Duodenal mucosa (tissue), 2 donors: ENCODE data around the gene HSH2D.
"Not testable (repeated sequence)": the region's sequence is repeated elsewhere in the genome, so short reads cannot be mapped to it uniquely, and the experiment has no call there.

Source experiments
- H3K27ac ChIP-seq: one replicate; pipeline ENCODE4 v1.7.0; 2013; ENCODE audit warnings: low read depth, low read length
- H3K27me3 ChIP-seq, 2 donors: one replicate each; pipeline ENCODE4 v1.7.0; 2013; ENCODE audit warnings: low read length in 2 of 2, control low read depth in 1 of 2; ENCODE audit not compliant: insufficient read depth in 2 of 2, control insufficient read depth in 1 of 2
- H3K36me3 ChIP-seq, 2 donors: one replicate each; pipeline ENCODE4 v1.7.0; 2013; ENCODE audit warnings: low read length in 2 of 2, control low read depth in 1 of 2; ENCODE audit not compliant: insufficient read depth in 2 of 2, control insufficient read depth in 1 of 2
- H3K4me1 ChIP-seq, 2 donors: one replicate each; pipeline ENCODE4 v1.7.0; 2013; ENCODE audit warnings: low read length in 2 of 2, control low read depth in 1 of 2; ENCODE audit not compliant: insufficient read depth in 2 of 2, control insufficient read depth in 1 of 2
- H3K4me3 ChIP-seq, 2 donors: one replicate each; pipeline ENCODE4 v1.7.0; 2013; ENCODE audit warnings: low read length in 2 of 2, low read depth in 1 of 2
- H3K9ac ChIP-seq, 2 donors: one replicate each; pipeline ENCODE4 v1.7.0; 2013; ENCODE audit warnings: low read length in 2 of 2, low read depth in 1 of 2
- H3K9me3 ChIP-seq, 2 donors: one replicate each; pipeline ENCODE4 v1.7.0; 2013; ENCODE audit warnings: low read length in 2 of 2, control low read depth in 1 of 2; ENCODE audit not compliant: control insufficient read depth in 1 of 2

Gene HSH2D

DNA sequence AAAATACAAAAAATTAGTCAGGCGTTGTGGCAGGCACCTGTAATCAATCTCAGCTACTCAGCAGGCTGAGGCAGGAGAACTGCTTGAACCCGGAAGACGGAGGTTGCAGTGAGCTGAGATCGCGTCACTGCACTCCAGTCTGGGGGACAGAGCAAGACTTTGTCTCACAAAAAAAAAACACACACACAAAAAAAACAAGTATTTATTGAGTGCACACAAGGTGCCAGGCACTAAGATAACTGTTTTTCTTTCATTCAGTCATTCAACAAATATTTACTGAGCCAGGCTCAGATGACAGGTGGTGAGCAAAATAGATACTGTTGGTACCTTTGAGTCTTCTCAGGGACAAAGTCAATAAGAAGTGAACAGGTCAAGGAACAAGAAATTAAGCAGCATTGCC lies 23.6 kb downstream of the HSH2D start:
- Histone ChIP-seq H3K4me3 (no peak overlapping the region), H3K36me3 (no peaks in the 10 kb centered on the region), H3K27ac (no peak overlapping the region), H3K27me3 (no peaks in the 10 kb centered on the region), H3K9me3 (peaks cover 0 to 2% of the 10 kb centered on the region in 2 donors), H3K9ac (no peak overlapping the region), H3K4me1 (peaks cover 5 to 8% of the 10 kb centered on the region in 2 donors)

DNA sequence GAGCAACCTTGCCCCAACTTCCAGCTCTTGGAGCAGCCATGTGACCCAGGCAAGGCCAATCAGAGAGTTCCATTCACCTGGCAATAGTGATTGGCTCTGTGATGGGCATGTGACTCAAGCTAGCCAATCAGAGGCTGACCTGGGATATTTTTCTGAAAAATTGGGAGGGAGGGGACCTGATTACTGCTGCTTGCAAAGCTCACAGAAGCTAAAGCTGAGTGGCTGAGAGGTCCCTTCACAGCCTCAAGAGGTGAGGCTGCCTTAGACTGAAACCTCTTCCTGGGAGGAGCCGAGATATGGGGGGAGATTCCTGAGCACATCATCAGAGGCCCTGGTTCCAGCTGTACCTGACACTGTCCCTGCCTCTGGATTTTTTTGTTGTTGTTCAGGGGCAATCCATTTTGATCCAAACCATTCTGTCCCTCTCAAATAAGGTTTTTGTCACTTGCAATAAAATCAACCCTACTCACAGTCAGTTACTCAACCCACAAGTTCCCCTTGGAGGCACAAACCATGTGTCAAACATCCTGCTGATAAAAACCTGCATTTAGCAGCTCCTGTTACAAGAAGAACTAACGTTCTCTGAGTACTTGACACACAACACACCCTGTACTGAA lies 25.1 kb downstream of the HSH2D start:
- no peak overlapping the region for H3K4me3 ChIP-seq
- no peak overlapping the region for H3K9ac ChIP-seq
- H3K36me3 ChIP-seq, result no peaks in the 10 kb centered on the region
- H3K9me3 ChIP-seq, result peaks cover 0 to 2% of the 10 kb centered on the region in 2 donors
- H3K27me3 ChIP-seq, result no peaks in the 10 kb centered on the region
- no peak overlapping the region for H3K27ac ChIP-seq
- peaks cover 5 to 8% of the 10 kb centered on the region in 2 donors for H3K4me1 ChIP-seq

DNA sequence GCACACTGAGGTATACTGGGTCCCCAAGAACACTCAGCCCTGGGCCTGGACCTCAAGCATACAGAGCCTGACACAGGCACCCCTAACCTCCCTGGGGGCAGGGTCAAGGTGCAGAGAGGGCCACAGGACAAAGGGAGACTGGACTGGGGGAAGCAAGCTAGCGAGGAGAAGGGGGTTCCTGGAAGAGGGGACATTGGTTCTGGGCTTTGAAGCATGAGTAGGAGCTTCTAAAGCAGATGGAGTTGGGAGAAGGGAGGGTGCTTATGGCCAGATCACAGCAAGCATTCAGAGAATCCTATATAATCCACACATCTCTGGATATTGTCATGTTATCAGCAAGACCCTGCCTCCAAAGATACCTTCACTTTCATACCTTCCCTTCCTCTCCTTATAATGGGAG lies 26.6 kb downstream of the HSH2D start:
- Histone ChIP-seq H3K9ac (no peak overlapping the region), H3K27me3 (no peaks in the 10 kb centered on the region), H3K4me1 (no peaks in the 10 kb centered on the region), H3K27ac (no peak overlapping the region), H3K4me3 (no peak overlapping the region), H3K9me3 (peaks cover 0 to 2% of the 10 kb centered on the region in 2 donors), H3K36me3 (no peaks in the 10 kb centered on the region)

DNA sequence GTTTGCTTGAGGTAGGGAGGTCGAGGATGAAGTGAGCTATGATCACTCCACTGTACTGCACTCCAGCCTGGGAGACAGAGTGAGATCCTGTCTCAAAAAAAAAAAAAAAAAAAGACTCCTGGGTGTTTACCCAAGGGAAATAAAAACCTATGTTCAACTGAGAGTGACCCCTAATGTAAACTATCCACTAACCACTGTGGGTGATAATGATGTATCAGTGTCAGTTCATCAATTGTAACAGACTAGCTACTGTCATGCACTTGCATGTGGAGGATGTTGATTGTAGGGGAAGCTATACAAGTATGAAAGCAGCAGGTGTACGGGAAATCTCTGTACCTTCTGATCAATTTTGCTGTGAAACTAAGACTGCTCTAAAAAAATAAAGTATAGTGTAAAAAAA lies 32.5 kb downstream of the HSH2D start:
- Histone ChIP-seq H3K36me3 (no peaks in the 10 kb centered on the region), H3K4me3 (no peak overlapping the region), H3K27ac (no peak overlapping the region), H3K9me3 (no peaks in the 10 kb centered on the region), H3K27me3 (no peaks in the 10 kb centered on the region), H3K4me1 (no peaks in the 10 kb centered on the region), H3K9ac (no peak overlapping the region)

DNA sequence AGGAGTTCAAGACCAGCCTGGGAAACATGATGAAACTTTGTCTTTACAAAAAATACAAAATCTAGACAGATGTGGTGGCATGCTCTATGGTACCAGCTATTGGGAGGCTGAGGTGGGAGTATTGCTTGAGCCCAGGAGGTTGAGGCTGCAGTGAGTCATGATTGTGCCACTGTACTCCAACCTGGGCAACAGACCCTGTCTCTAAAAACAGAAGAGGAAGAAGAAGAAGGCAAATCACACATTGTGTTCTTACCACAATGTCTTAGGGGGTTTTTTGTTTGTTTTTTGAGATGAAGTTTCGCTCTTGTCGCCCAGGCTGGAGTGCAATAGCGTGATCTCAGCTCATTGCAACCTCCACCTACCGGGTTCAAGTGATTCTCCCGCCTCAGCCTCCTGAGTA lies 35.4 kb downstream of the HSH2D start:
- H3K27me3 ChIP-seq, H3K4me1 ChIP-seq, H3K4me3 ChIP-seq, H3K27ac ChIP-seq, H3K9me3 ChIP-seq, H3K36me3 ChIP-seq, H3K9ac ChIP-seq: not testable (repeated sequence)

DNA sequence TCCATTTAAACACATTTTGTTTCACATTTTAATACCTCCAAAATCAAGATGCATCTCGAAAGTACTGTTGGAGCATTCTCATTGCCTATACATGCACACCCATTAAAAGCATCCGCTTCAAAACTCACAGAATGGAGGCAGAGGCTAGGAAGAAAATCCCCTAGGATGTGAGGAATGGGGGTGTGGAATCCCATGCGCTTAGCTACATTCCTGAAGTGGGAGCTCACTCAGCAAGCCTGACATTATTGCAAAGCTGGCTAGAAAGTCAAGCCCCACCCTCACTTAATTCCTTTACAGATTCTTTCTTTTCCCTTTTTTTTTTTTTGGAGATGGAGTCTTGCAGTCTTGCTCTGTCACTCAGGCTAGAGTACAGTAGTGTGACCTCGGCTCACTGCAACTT lies 37.1 kb downstream of the HSH2D start:
- no peak overlapping the region for H3K9ac ChIP-seq
- no peaks in the 10 kb centered on the region for H3K27me3 ChIP-seq
- H3K4me1 ChIP-seq, result peaks cover 0 to 9% of the 10 kb centered on the region in 2 donors
- no peaks in the 10 kb centered on the region for H3K9me3 ChIP-seq
- no peak overlapping the region for H3K27ac ChIP-seq
- H3K36me3 ChIP-seq, result no peaks in the 10 kb centered on the region
- no peak overlapping the region for H3K4me3 ChIP-seq

DNA sequence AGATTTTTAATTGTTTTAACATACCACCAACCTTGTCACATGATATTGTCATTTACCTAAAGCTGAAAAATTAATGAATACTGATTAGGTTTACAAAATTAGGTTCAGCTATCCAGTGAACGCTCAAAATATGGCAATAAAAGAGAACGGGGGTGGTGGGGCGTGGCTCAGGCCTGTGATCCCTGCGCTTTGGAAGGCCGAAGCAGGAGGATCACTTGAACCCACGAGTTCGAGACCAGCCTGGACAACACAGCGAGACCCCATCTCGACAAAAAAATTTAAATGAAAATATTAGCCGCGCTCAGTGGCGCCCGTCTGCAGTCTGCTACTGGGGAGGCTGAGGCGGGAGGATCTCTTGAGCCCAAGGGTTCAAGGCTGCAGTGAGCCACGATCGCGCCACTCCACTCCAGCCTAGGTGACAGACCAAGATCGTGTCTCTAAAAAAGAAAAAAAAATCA lies 41.2 kb downstream of the HSH2D start:
- Histone ChIP-seq H3K36me3 (peaks cover 15 to 24% of the 10 kb centered on the region in 2 donors), H3K9me3 (no peaks in the 10 kb centered on the region), H3K27ac (no peak overlapping the region), H3K9ac (peak overlapping the region; percentile 35 to 68), H3K4me3 (peak overlapping the region; percentile 85 to 86), H3K27me3 (no peaks in the 10 kb centered on the region), H3K4me1 (peaks cover 9 to 20% of the 10 kb centered on the region in 2 donors)

DNA sequence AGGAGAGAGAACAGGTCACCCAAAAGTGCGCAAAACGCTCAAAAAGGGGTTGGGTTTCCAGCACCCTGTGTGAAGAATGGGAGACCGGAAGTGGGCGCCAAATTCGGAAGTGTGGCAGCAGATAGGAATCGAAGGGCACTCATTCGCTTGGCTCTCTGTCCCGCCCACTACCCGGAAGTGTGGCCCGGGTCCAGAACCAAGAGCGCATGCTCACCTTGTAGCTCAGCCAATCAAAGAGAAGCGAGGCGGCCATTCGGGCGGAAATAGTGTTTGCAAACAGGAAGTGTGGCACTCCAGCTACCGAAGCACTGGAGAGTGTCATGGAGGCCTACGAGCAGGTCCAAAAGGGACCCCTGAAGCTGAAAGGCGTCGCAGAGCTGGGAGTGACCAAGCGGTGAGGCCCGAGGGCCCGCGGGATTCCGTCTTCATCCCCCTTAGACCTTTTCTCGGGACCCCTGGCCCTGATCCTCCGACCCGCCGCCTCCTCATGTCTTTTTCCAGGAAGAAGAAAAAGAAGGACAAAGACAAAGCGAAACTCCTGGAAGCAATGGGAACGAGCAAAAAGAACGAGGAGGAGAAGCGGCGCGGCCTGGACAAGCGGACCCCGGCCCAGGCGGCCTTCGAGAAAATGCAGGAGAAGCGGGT lies 41.8 kb downstream of the HSH2D start, which contains the start of gene FAM32A:
Gene FAM32A (plus strand): TSS at position 288 of the 645 bp plus-strand sequence. CDS start 33 bp downstream, at position 321.
- Histone ChIP-seq H3K27me3 (no peaks in the 10 kb centered on the region), H3K9me3 (no peaks in the 10 kb centered on the region), H3K4me1 (peaks cover 9 to 20% of the 10 kb centered on the region in 2 donors), H3K9ac (peak within 1 kb of the TSS; percentile 68 to 83), H3K27ac (no peak within 1 kb of the TSS), H3K36me3 (peaks cover 20 to 30% of the 10 kb centered on the region in 2 donors), H3K4me3 (peak within 1 kb of the TSS; percentile 85 to 86)

DNA sequence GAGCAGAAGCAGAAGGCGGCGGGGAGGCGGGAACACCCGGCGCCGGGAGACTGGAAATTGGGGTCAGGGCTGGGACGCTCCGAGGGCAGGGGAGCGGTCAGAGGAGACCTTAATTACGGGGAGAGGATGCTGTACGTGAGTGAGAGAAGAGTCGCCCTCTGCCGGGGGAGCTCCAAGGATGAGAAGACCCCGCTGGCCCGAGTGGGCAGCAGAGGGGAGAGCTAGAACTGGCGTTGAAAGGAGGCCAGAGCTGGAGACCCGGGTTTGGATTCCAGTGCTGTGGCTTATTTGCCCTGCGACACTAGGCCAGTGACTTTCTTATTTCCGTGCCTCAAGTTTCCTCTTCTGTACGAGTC lies 42.3 kb downstream of the HSH2D start:
- peak overlapping the region; percentile 68 to 83 for H3K9ac ChIP-seq
- no peaks in the 10 kb centered on the region for H3K9me3 ChIP-seq
- peaks cover 25 to 35% of the 10 kb centered on the region in 2 donors for H3K36me3 ChIP-seq
- H3K27ac ChIP-seq, result no peak overlapping the region
- H3K4me3 ChIP-seq, result peak overlapping the region; percentile 85 to 86
- H3K4me1 ChIP-seq, result peaks cover 9 to 20% of the 10 kb centered on the region in 2 donors
- no peaks in the 10 kb centered on the region for H3K27me3 ChIP-seq

DNA sequence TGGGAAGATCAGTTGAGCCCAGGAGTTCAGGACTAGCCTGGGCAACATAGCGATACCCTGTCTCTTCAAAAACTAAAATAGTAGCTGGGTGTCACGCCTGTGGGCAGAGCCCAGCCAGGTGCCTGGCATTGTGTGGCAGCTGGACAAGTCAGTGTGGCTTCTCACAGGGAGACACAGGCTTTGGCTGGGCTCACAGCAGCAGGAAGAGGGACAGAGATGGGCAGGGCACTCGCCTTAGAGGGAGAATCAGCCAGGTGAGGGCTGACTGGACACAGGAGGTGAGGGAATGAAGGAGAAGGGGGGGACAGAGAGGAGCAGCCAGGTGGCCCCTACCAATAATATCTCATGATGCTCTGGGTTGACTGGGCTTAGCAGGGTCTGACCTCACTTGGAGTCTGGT lies 45.0 kb downstream of the HSH2D start:
- Histone ChIP-seq H3K9ac (no peak overlapping the region), H3K9me3 (no peaks in the 10 kb centered on the region), H3K27ac (no peak overlapping the region), H3K27me3 (no peaks in the 10 kb centered on the region), H3K4me3 (no peak overlapping the region), H3K4me1 (peaks cover 9 to 16% of the 10 kb centered on the region in 2 donors), H3K36me3 (peaks cover 38 to 50% of the 10 kb centered on the region in 2 donors)
